Activated T-cell treated with anti-CD3 and anti-CD28 coated beads, Interleukin-2, amount 50 U/mL, for 4 hours (primary cell): Measurements from ENCODE around the gene TNKS2. TPM values are rescaled to one million over a fixed set of nuclear protein-coding genes. Genes with fewer than 3 reads are reported as not detected.

Source experiments
- ATAC-seq, 2 donors: fragments of 200-7000 bp; cut with Tn5 transposase; one replicate each; pipeline ENCODE4 v1.10.0; 2021
- DNase-seq: peaks from one replicate; pipeline ENCODE4 v3.0.0-alpha.2; 2020
- H3K27me3 Mint-ChIP-seq: one replicate; pipeline ENCODE4 v1.8.0; 2021; ENCODE audit warnings: low read depth, mixed read lengths
- H3K36me3 Mint-ChIP-seq: one replicate; pipeline ENCODE4 v1.8.0; 2022; ENCODE audit warnings: mixed read lengths; ENCODE audit not compliant: insufficient read depth
- H3K4me1 Mint-ChIP-seq: one replicate; pipeline ENCODE4 v1.8.0; 2021; ENCODE audit warnings: low read depth, mixed read lengths
- H3K4me3 Mint-ChIP-seq: one replicate; pipeline ENCODE4 v1.8.0; 2021; ENCODE audit warnings: mild to moderate bottlenecking, moderate library complexity, mixed read lengths
- H3K9me3 Mint-ChIP-seq: one replicate; pipeline ENCODE4 v1.8.0; 2021; ENCODE audit warnings: mixed read lengths
- total RNA-seq, 3 donors: library from RNA; stranded (reverse); gene quantifications; one replicate each; pipeline ENCODE4 v1.2.1, GENCODE V29; 2021

Gene TNKS2
- total RNA-seq, 3 donors from 2014 or later: 30.0 to 30.2 (median 30.1) TPM

GRCh38 chr10:91776266-91776665 lies 22.0 kb upstream of the TNKS2 start:
- DNase-seq (no peak), ATAC-seq (no peak)
- Mint-ChIP-seq H3K4me1 (no peaks in the 10 kb centered on the region), H3K4me3 (no peak overlapping the region), H3K27me3 (peaks cover 15% of the 10 kb centered on the region), H3K36me3 (no peaks in the 10 kb centered on the region), H3K9me3 (no peaks in the 10 kb centered on the region)

DNA sequence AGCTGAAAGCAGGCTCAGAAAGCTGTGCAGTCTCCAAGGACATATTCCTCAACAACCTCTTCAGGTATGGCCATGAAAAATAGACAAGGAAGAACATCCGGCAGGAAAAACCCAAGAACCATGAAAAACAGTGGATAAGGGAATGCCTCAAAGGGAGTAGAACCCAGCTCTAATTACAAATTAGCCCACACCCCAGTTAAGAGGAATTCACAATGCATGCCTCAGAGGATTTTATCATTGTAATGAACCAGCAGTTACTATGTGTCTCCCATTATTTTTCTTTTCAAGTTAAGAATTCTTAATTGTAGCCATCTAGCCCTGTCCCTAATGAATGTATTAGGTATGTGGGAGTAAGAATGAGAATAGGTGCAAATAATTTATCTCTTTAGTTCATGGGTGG lies 19.7 kb upstream of the TNKS2 start:
- no peaks in the 10 kb centered on the region for H3K4me1 Mint-ChIP-seq
- H3K36me3 Mint-ChIP-seq: no peaks in the 10 kb centered on the region
- peaks cover 15% of the 10 kb centered on the region for H3K27me3 Mint-ChIP-seq
- no peak overlapping the region for H3K4me3 Mint-ChIP-seq
- DNase-seq (no peak), ATAC-seq (no peak)
- H3K9me3 Mint-ChIP-seq: no peaks in the 10 kb centered on the region

DNA sequence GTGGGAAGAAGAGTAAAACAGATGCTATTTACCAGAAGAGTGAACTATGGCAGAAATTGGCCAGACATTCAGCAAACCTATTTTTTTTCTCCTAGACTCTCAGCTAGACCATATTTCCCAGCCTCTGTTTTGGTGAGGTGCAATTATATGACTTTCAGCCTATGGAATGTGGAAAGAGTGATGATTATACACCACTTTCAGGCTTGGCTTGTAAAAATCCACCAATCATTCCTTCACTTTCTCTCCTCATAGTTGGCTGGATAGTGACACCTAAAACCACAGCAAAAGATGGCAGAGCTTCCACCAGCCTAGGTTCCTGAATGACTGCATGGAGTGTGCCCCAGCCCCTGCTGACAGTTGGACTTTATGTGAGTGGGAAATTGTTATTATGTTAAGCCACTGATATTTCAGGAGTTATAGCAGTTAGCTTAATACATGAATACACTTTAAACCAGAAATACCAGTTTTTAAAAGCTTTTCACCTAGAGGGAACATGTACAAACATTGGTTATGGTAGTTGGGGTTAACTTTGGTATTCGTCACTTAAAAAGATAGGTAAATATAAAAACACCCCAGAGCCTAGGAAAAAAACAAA lies 19.1 kb upstream of the TNKS2 start:
- DNase-seq: no peak

DNA sequence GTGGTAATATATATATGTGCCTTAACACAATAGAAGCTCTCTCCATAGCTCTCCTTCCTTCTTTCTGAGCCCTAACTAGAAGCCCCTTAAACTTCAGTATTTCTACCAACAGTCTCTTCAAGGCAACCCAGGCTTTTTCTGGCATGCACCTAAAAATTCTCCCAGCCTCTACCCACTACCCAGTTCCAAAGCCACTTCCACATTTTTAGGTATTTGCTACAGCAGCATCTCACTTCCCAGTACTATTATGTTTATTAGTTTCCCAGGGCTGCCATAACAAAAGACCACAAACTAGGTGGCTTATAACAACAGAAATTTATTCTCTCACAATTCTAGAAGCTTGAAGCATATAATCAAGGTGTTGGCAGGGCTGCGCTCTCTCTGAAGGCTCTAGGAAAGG lies 15.7 kb upstream of the TNKS2 start:
- no peaks in the 10 kb centered on the region for H3K36me3 Mint-ChIP-seq
- ATAC-seq: no peak
- no peaks in the 10 kb centered on the region for H3K9me3 Mint-ChIP-seq
- H3K27me3 Mint-ChIP-seq: peaks cover 2% of the 10 kb centered on the region
- no peak overlapping the region for H3K4me3 Mint-ChIP-seq
- DNase-seq: no peak
- H3K4me1 Mint-ChIP-seq: no peaks in the 10 kb centered on the region

More for the DNA sequence above, 19.1 kb upstream of the TNKS2 start:
- Mint-ChIP-seq H3K4me3 (no peak overlapping the region), H3K36me3 (no peaks in the 10 kb centered on the region), H3K4me1 (no peaks in the 10 kb centered on the region), H3K27me3 (peaks cover 15% of the 10 kb centered on the region), H3K9me3 (no peaks in the 10 kb centered on the region)
- no peak for ATAC-seq

GRCh38 chr10:91785830-91786229 lies 12.4 kb upstream of the TNKS2 start:
- Mint-ChIP-seq H3K36me3 (no peaks in the 10 kb centered on the region), H3K27me3 (no peaks in the 10 kb centered on the region), H3K4me1 (no peaks in the 10 kb centered on the region), H3K9me3 (no peaks in the 10 kb centered on the region), H3K4me3 (no peak overlapping the region)
- no peak for ATAC-seq
- DNase-seq: no peak

- H3K4me1 Mint-ChIP-seq: no peaks in the 10 kb centered on the region
- no peaks in the 10 kb centered on the region for H3K27me3 Mint-ChIP-seq
- ATAC-seq (no peak), DNase-seq (no peak)
- no peak overlapping the region for H3K4me3 Mint-ChIP-seq
- H3K36me3 Mint-ChIP-seq: no peaks in the 10 kb centered on the region
- no peaks in the 10 kb centered on the region for H3K9me3 Mint-ChIP-seq
Measured at GRCh38 chr10:91787258-91787657, 11.0 kb upstream of the TNKS2 start.

- DNase-seq (no peak), ATAC-seq (no peak)
- no peaks in the 10 kb centered on the region for H3K9me3 Mint-ChIP-seq
- no peak overlapping the region for H3K4me3 Mint-ChIP-seq
- H3K36me3 Mint-ChIP-seq: no peaks in the 10 kb centered on the region
- no peaks in the 10 kb centered on the region for H3K4me1 Mint-ChIP-seq
- H3K27me3 Mint-ChIP-seq: no peaks in the 10 kb centered on the region
Measured at GRCh38 chr10:91787810-91788209, 10.4 kb upstream of the TNKS2 start.

DNA sequence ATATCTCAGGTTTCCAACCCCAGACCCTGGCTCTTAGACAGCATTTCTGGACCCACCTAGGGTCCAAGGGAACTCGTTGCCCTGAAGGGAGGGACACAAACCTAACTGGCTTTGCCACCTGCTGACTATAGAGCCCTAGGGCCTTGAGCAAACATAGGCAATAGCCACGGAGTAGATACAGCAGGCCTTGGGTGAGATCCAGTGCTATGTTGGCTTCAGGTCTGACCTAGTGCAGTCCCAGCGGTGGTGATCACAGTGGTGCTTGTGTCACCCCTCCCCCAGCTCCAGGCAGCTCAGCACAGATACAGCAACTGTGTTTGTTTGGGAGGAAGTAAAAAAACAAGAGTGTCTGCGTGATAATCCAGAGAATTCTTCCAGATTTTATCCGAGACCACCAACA lies 9.7 kb upstream of the TNKS2 start:
- DNase-seq (no peak), ATAC-seq (no peak)
- Mint-ChIP-seq H3K27me3 (no peaks in the 10 kb centered on the region), H3K4me3 (no peak overlapping the region), H3K4me1 (no peaks in the 10 kb centered on the region), H3K36me3 (no peaks in the 10 kb centered on the region), H3K9me3 (no peaks in the 10 kb centered on the region)

DNA sequence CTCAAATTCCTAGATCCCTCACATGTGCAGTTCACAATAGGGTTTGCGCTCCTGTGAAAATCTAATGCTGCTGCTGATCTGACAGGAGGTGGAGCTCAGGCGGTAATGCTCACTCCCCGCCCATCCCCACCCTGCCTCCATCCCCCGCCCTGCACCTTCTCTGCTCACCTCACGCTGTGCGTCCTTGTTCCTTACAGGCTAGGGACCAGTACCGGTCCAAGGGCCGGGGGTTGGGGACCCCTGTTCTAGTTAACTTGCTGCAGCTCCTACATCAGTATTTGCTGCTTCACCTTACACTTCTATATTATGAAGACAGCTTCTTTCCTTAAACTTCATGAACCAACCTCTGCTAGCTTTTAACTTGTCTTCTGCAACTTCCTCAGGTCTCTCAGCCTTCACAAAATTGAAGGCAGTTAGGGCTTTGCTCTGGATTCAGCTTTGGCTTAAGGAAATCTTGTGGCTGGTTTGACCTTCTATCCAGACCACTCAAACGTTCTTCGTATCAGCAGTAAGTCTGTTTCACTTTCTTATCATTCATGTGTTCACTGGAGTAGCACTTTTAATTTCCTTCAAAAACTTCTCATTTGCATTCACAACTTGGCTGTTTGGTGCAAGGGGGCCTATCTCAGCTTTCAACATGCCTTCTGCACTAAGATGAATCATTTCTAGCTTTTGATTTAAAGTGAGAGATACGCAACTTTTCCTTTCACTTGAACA lies 1.7 kb upstream of the TNKS2 start:
- no peaks in the 10 kb centered on the region for H3K9me3 Mint-ChIP-seq
- H3K4me1 Mint-ChIP-seq: peaks cover 50% of the 10 kb centered on the region
- H3K27me3 Mint-ChIP-seq: no peaks in the 10 kb centered on the region
- DNase-seq (peak; percentile 39), ATAC-seq (peak; percentile 64 to 65)
- peak overlapping the region; percentile 77 for H3K4me3 Mint-ChIP-seq
- H3K36me3 Mint-ChIP-seq: peaks cover 8% of the 10 kb centered on the region

GRCh38 chr10:91797048-91797690 lies 1.1 kb upstream of the TNKS2 start:
- no peak for DNase-seq
- Mint-ChIP-seq H3K36me3 (peaks cover 10% of the 10 kb centered on the region), H3K4me1 (peaks cover 56% of the 10 kb centered on the region), H3K4me3 (peak overlapping the region; percentile 77), H3K27me3 (no peaks in the 10 kb centered on the region), H3K9me3 (no peaks in the 10 kb centered on the region)
- ATAC-seq: no peak

DNA sequence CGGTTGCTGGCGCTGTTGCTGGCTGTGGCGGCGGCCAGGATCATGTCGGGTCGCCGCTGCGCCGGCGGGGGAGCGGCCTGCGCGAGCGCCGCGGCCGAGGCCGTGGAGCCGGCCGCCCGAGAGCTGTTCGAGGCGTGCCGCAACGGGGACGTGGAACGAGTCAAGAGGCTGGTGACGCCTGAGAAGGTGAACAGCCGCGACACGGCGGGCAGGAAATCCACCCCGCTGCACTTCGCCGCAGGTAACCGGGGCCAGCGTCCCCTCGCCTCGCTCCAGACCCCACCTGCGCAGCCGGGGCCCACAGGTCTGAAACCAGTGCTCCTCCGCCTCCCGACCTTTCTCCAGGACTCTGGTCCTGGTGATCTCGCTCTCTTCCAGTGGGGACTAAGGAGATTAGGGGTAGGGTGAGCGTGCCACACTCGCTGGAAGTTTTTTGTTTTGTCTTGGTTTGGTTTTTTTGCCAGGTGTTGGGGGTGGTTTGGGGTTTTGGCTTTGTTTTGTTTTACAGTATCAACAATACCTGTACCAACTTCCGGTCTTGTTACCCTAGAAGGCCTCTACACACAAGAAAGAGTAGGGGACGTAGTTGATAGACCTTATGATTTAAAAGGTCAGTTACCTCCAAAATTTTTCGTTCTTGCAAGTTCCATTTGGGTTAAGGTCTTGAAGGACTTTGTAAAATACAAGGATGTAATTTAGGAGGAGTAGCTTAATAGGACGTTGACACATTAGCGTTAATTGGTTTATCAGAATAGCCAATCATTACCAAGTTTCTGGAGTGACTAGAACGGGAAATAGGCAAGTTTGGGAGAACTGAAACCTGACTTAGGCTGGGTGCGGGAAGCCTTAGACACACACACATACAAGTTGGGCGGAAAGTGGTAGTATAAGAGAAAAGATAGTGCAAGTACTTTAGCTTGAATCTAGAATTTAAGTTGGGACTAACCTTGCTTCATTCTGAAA lies 704 bp downstream of the TNKS2 start:
- ATAC-seq (peak; percentile 40 to 46), DNase-seq (no peak)
- peaks cover 12% of the 10 kb centered on the region for H3K36me3 Mint-ChIP-seq
- no peaks in the 10 kb centered on the region for H3K9me3 Mint-ChIP-seq
- no peaks in the 10 kb centered on the region for H3K27me3 Mint-ChIP-seq
- H3K4me1 Mint-ChIP-seq: peaks cover 72% of the 10 kb centered on the region
- H3K4me3 Mint-ChIP-seq: peak overlapping the region; percentile 98

GRCh38 chr10:91799612-91799975 lies 1.4 kb downstream of the TNKS2 start:
- Mint-ChIP-seq H3K9me3 (no peaks in the 10 kb centered on the region), H3K4me1 (peaks cover 79% of the 10 kb centered on the region), H3K4me3 (peak overlapping the region; percentile 98), H3K27me3 (no peaks in the 10 kb centered on the region), H3K36me3 (peaks cover 16% of the 10 kb centered on the region)
- no peak for DNase-seq
- no peak for ATAC-seq

DNA sequence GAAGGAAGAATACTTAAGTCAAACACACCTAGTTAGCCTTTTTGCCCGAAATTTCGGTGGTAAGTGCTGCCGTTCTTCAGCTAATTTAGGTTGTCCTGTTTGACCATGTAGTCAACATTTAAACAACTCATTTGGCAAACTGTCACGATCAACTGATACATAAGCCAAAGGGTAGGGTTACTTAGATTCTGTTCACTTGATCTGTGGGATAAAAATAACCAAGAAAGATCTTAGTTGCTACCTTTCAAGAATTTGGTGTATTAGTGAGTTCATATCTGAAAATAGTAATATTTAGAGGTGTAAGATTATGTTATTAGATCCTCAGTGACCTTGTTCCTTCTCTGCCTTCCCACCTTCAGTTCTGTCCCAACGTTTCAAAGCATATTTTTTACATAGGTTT lies 2.0 kb downstream of the TNKS2 start:
- H3K4me3 Mint-ChIP-seq: peak overlapping the region; percentile 98
- no peak for DNase-seq
- H3K9me3 Mint-ChIP-seq: no peaks in the 10 kb centered on the region
- peaks cover 19% of the 10 kb centered on the region for H3K36me3 Mint-ChIP-seq
- ATAC-seq: no peak
- peaks cover 80% of the 10 kb centered on the region for H3K4me1 Mint-ChIP-seq
- H3K27me3 Mint-ChIP-seq: no peaks in the 10 kb centered on the region

GRCh38 chr10:91800756-91801155 lies 2.5 kb downstream of the TNKS2 start:
- H3K27me3 Mint-ChIP-seq: no peaks in the 10 kb centered on the region
- no peak for ATAC-seq
- no peak for DNase-seq
- peak overlapping the region; percentile 98 for H3K4me3 Mint-ChIP-seq
- no peaks in the 10 kb centered on the region for H3K9me3 Mint-ChIP-seq
- H3K4me1 Mint-ChIP-seq: peaks cover 84% of the 10 kb centered on the region
- peaks cover 22% of the 10 kb centered on the region for H3K36me3 Mint-ChIP-seq
